ENCODE data around the gene PIP.

Gene PIP

GRCh38 chr7:143183024-143183423 is 51.1 kb downstream of the PIP start, which contains the start of gene TAS2R39:
TAS2R39 (plus strand) TSS chr7:143183419; CDS start chr7:143183419, 0 bp downstream.
- TF ChIP-seq CTCF (conservative IDR thresholded peaks at IDR 0.05), result no peak

GRCh38 chr7:143185551-143185950 is 53.7 kb downstream of the PIP start:
- no peak for TF ChIP-seq CTCF (conservative IDR thresholded peaks at IDR 0.05)
- no peak overlapping the region for H3K27ac ChIP-seq

More at GRCh38 chr7:143183024-143183423, 51.1 kb downstream of the PIP start, which contains the start of gene TAS2R39:
- no peak within 1 kb of the TSS for H3K27ac ChIP-seq

DNA sequence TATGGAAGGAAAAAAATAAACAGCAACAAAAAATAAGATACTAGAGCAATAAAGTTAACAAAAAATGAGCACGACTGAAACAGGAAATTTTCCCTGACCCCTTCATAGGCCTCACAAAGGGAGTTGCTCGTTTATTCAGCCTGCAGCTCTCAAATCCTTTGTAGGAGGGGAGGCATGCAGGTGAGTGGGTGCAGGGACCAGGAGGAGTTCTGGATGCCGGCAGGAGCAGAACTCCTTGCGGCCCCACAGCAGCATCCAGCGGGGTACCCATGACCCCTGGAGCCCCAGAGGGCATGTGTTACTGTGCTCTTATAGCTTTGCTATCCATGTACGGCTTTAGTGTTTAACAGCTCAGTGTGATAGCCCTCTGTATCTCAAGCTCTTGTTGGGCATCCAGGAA is 57.1 kb downstream of the PIP start:
- no peak for TF ChIP-seq CTCF (conservative IDR thresholded peaks at IDR 0.05)
- H3K27ac ChIP-seq, result no peak overlapping the region

Data from VCaP (cell line).